Breast epithelium (tissue), 3 donors: ENCODE data around the gene BCAS1.

Experiments used
- POLR2A ChIP-seq: fragments of 450-650 bp; IDR thresholded peaks from one replicate; pipeline ENCODE4 v1.6.1; 2016; ENCODE audit warnings: antibody characterized with exemption, mild to moderate bottlenecking, moderate library complexity
- TF ChIP-seq, protein P1 (sequence below), 3 donors: fragments of 450-650 bp; IDR thresholded peaks; one replicate each; pipeline ENCODE4 v1.5.1; 2016 to 2017; ENCODE audit warnings: antibody characterized with exemption in 3 of 3, mild to moderate bottlenecking in 3 of 3, moderate library complexity in 3 of 3

DNA sequence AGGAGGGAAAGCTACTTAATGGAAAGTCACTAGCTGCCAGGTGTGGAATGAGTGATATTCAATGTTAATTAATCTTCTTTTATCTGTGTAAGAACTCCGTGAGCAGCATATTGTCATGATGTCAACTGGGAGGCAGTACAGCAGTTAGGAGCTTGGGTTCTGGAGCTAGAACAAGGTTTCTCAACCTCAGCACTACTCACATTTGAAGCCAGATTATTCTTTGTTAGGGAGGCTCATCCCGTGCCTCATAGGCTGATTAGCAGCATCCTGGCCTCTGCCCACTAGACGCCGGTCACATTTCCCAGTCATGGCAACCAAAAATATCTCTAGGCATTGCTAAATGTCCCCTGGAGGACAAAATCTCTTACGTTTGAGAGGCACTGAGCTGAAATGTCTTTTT lies 41.2 kb downstream of the BCAS1 start:
- TF ChIP-seq, protein P1, sequence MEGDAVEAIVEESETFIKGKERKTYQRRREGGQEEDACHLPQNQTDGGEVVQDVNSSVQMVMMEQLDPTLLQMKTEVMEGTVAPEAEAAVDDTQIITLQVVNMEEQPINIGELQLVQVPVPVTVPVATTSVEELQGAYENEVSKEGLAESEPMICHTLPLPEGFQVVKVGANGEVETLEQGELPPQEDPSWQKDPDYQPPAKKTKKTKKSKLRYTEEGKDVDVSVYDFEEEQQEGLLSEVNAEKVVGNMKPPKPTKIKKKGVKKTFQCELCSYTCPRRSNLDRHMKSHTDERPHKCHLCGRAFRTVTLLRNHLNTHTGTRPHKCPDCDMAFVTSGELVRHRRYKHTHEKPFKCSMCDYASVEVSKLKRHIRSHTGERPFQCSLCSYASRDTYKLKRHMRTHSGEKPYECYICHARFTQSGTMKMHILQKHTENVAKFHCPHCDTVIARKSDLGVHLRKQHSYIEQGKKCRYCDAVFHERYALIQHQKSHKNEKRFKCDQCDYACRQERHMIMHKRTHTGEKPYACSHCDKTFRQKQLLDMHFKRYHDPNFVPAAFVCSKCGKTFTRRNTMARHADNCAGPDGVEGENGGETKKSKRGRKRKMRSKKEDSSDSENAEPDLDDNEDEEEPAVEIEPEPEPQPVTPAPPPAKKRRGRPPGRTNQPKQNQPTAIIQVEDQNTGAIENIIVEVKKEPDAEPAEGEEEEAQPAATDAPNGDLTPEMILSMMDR (IDR thresholded peaks at IDR 0.05), result no peak
- no peak for TF ChIP-seq POLR2A
